RPMI7951 (cell line): Measurements from ENCODE around the gene SETBP1. TPM values are rescaled to one million over a fixed set of nuclear protein-coding genes. Genes with fewer than 3 reads are reported as not detected.

Experiments used
- DNase-seq: peaks from one replicate; pipeline ENCODE4 v3.0.0-alpha.2; 2012; ENCODE audit warnings: low read depth
- total RNA-seq: library from RNA; depleted of rRNA; stranded (reverse); fragments of >200 nt; shearing (Covaris generic); gene quantifications from 2 replicates; pipeline ENCODE4 v1.2.3, GENCODE V29; 2014

SETBP1 gene
- total RNA-seq, 1 experiment from 2014 or later: 5.5 TPM

DNA sequence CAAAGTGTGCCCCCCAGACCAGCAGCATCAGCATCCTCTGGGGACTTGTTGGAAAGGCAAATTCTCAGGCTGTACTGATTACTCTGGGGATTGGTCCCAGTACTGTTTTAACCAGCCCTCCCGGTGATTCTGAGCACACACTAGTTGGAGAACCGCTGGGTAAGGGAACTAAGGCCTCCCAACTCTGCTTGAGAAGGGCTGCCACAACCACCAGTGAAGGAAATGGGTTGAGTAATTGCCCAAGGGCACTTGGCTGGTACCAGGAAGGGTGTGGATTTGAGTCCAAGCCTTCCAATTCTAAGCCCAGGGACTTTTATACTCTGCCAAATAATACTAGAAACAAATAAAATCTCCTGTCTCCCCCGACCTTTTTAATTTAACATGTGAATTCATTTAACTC lies 219.9 kb downstream of the SETBP1 start:
- DNase-seq: peak; percentile 75

DNA sequence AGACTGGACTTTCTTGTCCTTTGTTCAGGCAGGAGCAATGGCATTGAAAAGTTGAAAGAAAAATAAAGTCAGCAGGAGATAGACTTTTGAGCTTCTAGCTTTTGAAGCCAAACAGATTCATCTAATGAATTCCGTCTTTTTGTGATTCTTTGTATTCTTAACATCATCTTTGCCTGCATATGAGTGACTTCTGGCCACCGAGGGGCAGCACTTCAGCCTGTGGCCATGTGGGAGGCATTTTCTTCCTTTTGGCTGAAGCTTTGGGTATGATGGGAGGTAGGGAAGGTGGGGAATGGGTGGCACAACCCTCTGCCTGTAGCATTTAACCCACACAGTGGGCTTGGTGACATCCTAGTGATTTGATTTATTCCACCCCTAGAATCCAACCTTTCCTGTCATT lies 220.6 kb downstream of the SETBP1 start:
- no peak for DNase-seq

- no peak for DNase-seq
These were observed 222.6 kb downstream of the SETBP1 start for GRCh38 chr18:44903327-44903726.

- DNase-seq: no peak
These were observed 224.1 kb downstream of the SETBP1 start for GRCh38 chr18:44904768-44905167.

DNA sequence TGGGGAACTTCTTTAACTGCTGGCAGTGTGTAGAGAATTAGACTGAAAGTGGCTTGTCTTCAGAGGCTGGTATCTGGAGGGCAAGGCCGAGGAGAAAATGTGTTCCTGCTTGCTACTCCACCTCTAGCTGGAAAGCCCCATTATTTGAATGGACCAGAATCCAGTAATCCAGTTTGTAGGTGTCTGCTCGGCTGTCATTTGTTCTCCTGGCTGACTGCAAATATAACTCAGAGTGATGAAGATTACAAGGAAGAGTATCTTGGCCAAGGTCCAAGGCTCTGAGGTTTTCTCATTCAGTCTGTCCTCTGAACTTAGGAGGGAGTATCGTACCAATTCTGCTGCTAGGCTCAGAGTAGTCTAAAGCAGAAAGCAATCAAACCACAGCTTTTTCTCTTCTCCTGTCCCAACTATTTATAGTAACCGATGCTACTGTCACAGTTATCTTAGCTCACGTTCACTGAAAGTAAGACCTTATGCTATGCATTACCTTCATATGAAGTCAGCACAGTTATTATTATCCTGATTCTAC lies 228.6 kb downstream of the SETBP1 start:
- peak; percentile 75 for DNase-seq

- DNase-seq: no peak
These were observed 230.6 kb downstream of the SETBP1 start for GRCh38 chr18:44911260-44911659.

GRCh38 chr18:44911773-44912172 lies 231.1 kb downstream of the SETBP1 start:
- DNase-seq: no peak

GRCh38 chr18:44912740-44913478 lies 232.2 kb downstream of the SETBP1 start:
- no peak for DNase-seq

- no peak for DNase-seq
These were observed 233.3 kb downstream of the SETBP1 start for GRCh38 chr18:44914028-44914427.

- DNase-seq: no peak
These were observed 234.5 kb downstream of the SETBP1 start for GRCh38 chr18:44915213-44915612.

- DNase-seq: no peak
These were observed 235.0 kb downstream of the SETBP1 start for GRCh38 chr18:44915661-44916060.

GRCh38 chr18:44916429-44917207 lies 235.9 kb downstream of the SETBP1 start:
- no peak for DNase-seq

DNA sequence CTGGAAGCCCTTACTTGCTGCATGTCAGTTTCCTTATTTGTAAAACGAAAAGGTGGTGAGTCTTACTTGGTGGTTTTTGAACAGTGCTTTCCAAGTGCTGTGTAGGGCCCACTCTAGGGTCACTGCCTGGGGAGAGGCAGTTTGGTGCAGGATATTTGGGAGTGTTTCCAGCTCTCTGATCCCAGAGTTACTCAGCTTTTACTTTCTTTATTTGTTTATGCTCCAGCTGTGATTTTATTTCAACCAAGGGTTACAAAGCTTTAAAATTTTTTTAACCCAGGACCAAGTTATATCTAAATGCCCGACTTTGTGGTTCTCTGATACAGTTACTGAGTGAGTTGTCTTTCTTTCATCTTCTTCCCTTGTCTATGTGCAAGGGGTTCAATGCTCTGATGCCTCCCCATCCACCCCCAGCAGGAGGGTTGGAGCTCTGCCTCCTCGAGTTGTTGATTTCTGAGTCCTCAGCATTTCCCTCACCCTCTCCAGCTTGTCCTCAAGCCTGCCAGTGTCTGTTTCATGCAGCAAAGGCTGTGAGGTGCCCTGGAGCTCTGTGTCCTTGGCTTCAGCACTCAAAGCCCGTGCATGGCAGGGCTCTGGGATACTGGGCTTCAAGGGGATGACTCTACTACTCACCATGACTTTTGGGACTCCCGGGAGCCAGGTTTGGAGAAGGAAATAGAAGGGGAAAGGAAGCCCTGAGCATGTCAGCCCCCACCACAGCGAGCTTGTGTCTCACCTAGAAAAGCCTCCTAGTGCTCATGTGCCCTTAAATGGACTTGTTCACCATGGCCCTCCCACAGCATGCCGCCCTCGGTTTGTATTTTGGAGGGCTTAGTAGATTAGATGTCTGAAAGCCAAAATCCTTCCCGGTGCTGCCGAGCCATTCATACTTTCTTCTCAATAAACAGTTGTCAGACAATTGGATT lies 236.8 kb downstream of the SETBP1 start:
- DNase-seq: no peak

GRCh38 chr18:44918142-44918476 lies 237.4 kb downstream of the SETBP1 start:
- no peak for DNase-seq

DNA sequence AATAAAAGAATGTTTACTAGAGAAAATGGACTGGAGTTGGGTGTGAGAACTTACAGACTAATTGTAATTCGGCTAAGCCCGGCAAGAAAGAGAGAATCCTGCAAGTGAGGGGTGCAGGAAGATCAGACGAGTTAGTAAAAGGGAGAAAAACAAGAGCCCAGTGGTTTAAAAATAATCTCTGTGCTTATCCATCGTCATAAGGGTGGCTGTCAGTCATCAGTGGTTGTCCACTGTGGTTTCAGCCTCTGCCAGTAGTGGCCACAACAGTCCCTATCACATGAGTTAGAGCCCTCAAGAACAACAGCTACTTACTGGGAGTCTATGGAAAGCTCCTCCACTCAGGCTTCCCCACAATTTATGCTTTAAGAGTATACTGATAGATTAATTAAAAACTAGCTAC lies 239.8 kb downstream of the SETBP1 start:
- peak; percentile 67 for DNase-seq

GRCh38 chr18:44921974-44922373 lies 241.3 kb downstream of the SETBP1 start:
- DNase-seq: no peak

GRCh38 chr18:44922968-44923367 lies 242.3 kb downstream of the SETBP1 start:
- peak; percentile 38 for DNase-seq

DNA sequence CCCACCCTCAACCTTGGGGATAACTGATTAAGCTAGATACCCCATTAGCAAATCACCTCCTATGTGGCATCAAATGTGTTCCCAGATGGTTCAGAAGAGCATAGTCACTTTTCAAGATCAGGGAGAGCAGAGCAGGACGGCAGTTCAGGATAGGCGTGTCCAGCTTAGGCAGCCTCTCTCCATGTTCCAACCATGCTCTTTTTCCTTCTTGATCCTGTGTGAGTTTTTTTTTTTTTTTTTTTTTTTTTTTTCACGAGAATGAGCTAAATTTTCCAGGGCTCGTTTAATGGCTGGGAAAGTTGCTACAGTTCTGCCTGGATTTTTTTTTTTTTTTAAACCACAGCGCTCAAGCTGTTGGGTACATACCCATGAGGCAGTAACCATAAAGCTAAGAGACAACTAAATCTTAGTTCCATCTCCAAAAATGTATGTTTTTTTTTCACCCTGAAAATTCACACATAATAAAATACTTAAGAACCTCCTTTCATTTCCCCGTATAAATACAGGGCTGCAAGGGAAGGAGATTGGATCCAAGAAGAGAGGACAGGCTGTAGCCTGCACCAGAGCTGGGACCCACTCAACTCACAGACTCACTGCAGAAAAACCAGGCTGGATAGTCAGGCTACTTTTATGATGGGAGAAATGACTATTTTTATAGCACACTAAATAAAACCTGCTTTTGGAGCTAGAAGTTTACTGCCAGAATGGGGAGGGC lies 244.3 kb downstream of the SETBP1 start:
- no peak for DNase-seq

GRCh38 chr18:44927127-44927849 lies 246.6 kb downstream of the SETBP1 start:
- DNase-seq: peak; percentile 55

- no peak for DNase-seq
These were observed 254.2 kb downstream of the SETBP1 start for GRCh38 chr18:44934901-44935300.

- no peak for DNase-seq
These were observed 254.8 kb downstream of the SETBP1 start for GRCh38 chr18:44935455-44935854.
